Upper lobe of left lung (tissue), 4 donors: ENCODE measurements around the gene CD302.

Experiments used
- CTCF ChIP-seq, 6 experiments: fragments of 450-650 bp in 4 of 6; fragments of 200-600 bp in 2 of 6; sonication (generic) in 2 of 6; IDR thresholded peaks; one replicate each; pipeline ENCODE4 v1.5.1; 2016 to 2019; ENCODE audit warnings: antibody characterized with exemption in 6 of 6
- POLR2A ChIP-seq, 4 donors: fragments of 450-650 bp; IDR thresholded peaks; one replicate each; pipeline ENCODE4 v1.5.1; 2016 to 2017; ENCODE audit warnings: antibody characterized with exemption in 4 of 4, mild to moderate bottlenecking in 2 of 4
- POLR2AphosphoS5 ChIP-seq, 2 donors: sonication (generic); formaldehyde crosslinking; IDR thresholded peaks; one replicate each; pipeline ENCODE4 v1.5.1; 2017; ENCODE audit warnings: antibody characterized with exemption in 2 of 2

GRCh38 chr2:159799833-159800232 is 1.8 kb upstream of the CD302 start:
- TF ChIP-seq CTCF (IDR thresholded peaks at IDR 0.05) (no peak), POLR2A (IDR thresholded peaks at IDR 0.05) (no peak), POLR2AphosphoS5 (IDR thresholded peaks at IDR 0.05) (no peak)
